ENCODE data around the gene B4GAT1. TPM values are rescaled to one million over a fixed set of nuclear protein-coding genes. Genes with fewer than 3 reads are reported as not detected.

The B4GAT1 gene
- total RNA-seq, 2 donors from 2014 or later, result 29.4 to 45.7 TPM

DNA sequence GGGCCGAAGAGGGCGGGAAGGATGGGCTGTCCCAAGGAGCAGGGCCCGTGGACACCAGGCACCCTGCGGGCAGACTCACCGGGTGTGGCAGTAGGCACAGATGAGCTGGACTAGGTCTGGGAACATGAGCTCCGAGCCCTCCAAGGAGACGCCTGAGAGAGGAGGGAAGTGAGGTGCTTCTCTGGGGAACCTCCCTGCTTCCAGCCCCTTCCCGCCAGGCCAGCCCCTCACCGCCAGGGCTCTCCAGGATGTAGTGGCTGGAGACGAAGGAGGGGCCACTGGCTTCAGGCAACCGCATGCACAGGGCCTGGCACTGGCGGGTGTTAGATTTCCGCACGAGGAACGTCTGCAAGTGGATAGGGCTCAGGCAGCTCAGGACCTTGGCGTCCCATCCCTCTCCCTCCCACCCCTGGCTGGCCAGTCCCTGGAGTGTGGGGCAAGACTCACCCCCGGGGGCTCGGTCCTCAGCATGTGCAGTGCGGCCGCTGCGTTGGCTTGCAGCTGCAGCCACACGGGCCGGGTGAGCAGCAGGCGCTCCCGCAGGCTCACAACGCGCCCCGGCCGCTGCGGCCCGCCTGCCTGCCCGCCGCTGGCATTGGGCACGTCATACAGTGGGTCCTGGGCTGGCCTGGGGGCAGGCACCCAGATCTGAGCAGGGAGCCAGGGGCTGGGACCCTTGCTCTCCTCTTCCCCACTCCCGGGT lies 11.7 kb downstream of the B4GAT1 start:
- H3K9me3 ChIP-seq (ENCODE audit: control insufficient read depth, low read length), result no peaks in the 10 kb centered on the region
- peaks cover 13% of the 10 kb centered on the region for H3K36me3 Mint-ChIP-seq (ENCODE audit: low read depth)
- 31 to 45% methylated on average over 25 to 35 of the region's 35 CpGs for WGBS, 2 experiments (ENCODE audit: insufficient coverage in 1 of 2, insufficient read length in 1 of 2)
- no peak overlapping the region for H3K27ac ChIP-seq (ENCODE audit: low read depth, low read length)
- peak overlapping the region; percentile 56 for H3K4me3 ChIP-seq (ENCODE audit: low read length)
- H3K4me1 Mint-ChIP-seq, result peaks cover 8% of the 10 kb centered on the region
- TF ChIP-seq, protein P1, sequence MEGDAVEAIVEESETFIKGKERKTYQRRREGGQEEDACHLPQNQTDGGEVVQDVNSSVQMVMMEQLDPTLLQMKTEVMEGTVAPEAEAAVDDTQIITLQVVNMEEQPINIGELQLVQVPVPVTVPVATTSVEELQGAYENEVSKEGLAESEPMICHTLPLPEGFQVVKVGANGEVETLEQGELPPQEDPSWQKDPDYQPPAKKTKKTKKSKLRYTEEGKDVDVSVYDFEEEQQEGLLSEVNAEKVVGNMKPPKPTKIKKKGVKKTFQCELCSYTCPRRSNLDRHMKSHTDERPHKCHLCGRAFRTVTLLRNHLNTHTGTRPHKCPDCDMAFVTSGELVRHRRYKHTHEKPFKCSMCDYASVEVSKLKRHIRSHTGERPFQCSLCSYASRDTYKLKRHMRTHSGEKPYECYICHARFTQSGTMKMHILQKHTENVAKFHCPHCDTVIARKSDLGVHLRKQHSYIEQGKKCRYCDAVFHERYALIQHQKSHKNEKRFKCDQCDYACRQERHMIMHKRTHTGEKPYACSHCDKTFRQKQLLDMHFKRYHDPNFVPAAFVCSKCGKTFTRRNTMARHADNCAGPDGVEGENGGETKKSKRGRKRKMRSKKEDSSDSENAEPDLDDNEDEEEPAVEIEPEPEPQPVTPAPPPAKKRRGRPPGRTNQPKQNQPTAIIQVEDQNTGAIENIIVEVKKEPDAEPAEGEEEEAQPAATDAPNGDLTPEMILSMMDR (conservative IDR thresholded peaks at IDR 0.05), result no peak
- peak; percentile 81 for DNase-seq
- H3K27me3 ChIP-seq (ENCODE audit: control insufficient read depth, insufficient read depth, low read length, poor library complexity, severe bottlenecking), result no peaks in the 10 kb centered on the region
- peaks cover 6% of the 10 kb centered on the region for H3K27me3 Mint-ChIP-seq (ENCODE audit: insufficient read depth)
- H3K9ac ChIP-seq (ENCODE audit: extremely low read depth, low read length, poor library complexity, severe bottlenecking), result no peak overlapping the region
- H3K4me1 ChIP-seq (ENCODE audit: control insufficient read depth, insufficient read depth, low read length), result peaks cover 13% of the 10 kb centered on the region
- peaks cover 18% of the 10 kb centered on the region for H3K36me3 ChIP-seq (ENCODE audit: control insufficient read depth, insufficient read depth, low read length)
- H3K9me3 Mint-ChIP-seq, result no peaks in the 10 kb centered on the region
- peak overlapping the region; percentile 63 for H3K4me3 Mint-ChIP-seq
- no peak overlapping the region for H3K27ac Mint-ChIP-seq

DNA sequence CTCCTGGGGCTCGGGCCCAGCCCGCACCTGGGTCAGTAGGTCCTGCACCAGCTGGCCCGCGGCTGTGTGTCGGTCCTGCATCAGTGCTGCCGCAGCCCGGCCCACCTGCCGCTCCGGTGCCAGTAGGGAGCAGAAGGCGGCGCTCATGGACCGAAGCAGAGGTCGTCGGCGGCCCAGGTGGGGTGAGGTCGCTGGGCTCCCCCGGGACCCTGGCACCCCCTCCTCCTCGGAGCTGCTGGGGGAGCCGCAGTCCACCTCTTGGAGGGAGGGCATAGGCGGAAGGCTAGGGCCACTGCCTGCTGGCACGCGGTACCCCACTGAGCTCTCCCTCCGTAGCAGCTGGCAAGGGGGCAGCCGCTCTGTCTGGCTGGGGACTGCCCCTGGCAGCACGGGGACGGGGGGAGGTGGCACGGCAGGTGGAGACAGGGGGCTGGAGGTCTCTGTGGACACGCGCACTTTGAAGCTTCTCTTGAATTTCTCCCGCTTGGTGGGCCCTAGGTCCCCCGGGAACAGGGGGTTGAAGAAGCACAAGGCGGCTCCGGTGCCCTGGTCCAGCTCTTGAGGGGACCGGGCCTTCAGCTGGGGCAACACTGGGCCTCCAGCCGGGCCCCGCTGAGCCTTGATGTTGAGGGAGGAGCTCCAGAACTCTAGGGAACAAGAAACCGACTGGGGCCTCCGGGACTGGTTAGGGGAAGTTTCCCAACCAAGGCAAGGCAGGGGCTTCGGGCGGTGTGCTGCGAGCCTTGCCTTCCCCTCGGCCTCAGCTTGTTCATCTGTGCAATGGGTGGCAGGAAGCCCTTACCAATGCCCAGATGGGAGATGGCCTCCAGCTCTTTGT lies 12.6 kb downstream of the B4GAT1 start:
- TF ChIP-seq, protein P1 (conservative IDR thresholded peaks at IDR 0.05), result no peak
- Histone ChIP-seq H3K27ac (ENCODE audit: low read depth, low read length) (no peak overlapping the region), H3K36me3 (ENCODE audit: control insufficient read depth, insufficient read depth, low read length) (peaks cover 10% of the 10 kb centered on the region), H3K4me3 (ENCODE audit: low read length) (no peak overlapping the region), H3K4me1 (ENCODE audit: control insufficient read depth, insufficient read depth, low read length) (peaks cover 13% of the 10 kb centered on the region), H3K9ac (ENCODE audit: extremely low read depth, low read length, poor library complexity, severe bottlenecking) (no peak overlapping the region), H3K9me3 (ENCODE audit: control insufficient read depth, low read length) (no peaks in the 10 kb centered on the region), H3K27me3 (ENCODE audit: control insufficient read depth, insufficient read depth, low read length, poor library complexity, severe bottlenecking) (no peaks in the 10 kb centered on the region)
- Mint-ChIP-seq H3K27me3 (ENCODE audit: insufficient read depth) (peaks cover 6% of the 10 kb centered on the region), H3K9me3 (no peaks in the 10 kb centered on the region), H3K27ac (no peak overlapping the region), H3K4me3 (peak overlapping the region; percentile 63), H3K4me1 (peaks cover 8% of the 10 kb centered on the region), H3K36me3 (ENCODE audit: low read depth) (peaks cover 13% of the 10 kb centered on the region)
- WGBS, 2 experiments (ENCODE audit: insufficient coverage in 1 of 2, insufficient read length in 1 of 2), result 89 to 90% methylated on average over 20 to 42 of the region's 42 CpGs
- DNase-seq, result no peak

DNA sequence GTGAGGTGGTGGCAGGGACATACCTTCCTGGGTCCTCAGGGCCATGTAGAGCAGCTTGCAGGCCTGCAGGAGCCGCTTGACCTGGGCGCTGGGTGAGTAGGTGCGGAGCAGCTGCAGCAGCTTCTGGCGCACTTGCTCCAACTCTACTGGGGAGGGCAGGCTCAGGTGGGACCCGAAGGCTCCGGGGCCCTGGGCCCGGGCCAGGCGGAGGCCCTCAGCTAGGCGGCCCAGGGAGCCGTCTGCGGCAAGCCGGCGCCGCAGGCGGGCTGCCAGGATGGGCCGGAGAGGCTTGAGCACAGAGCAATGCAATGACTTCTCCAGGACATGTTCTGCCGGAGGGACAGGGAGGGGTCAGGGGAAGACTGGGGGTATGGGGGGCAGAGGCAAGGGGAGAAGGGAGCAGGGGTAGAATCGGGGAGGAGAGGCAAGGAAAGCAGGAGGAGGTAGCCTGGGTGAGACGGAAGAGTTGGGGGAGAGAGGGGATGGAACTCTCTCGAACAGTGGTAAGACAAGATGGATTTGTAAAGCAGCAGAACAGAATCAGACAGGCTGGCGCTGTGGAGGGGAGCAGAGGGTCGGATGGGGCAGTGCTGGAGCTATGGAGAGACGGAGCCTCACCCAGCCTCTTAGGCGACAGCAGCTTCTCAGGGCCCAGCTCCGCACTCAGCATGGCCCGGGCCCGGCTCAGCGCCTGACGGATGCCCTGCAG lies 13.4 kb downstream of the B4GAT1 start:
- Mint-ChIP-seq H3K4me1 (peaks cover 8% of the 10 kb centered on the region), H3K4me3 (no peak overlapping the region), H3K36me3 (ENCODE audit: low read depth) (peaks cover 11% of the 10 kb centered on the region), H3K27me3 (ENCODE audit: insufficient read depth) (peaks cover 6% of the 10 kb centered on the region), H3K27ac (no peak overlapping the region), H3K9me3 (no peaks in the 10 kb centered on the region)
- Histone ChIP-seq H3K27ac (ENCODE audit: low read depth, low read length) (no peak overlapping the region), H3K9me3 (ENCODE audit: control insufficient read depth, low read length) (no peaks in the 10 kb centered on the region), H3K4me3 (ENCODE audit: low read length) (no peak overlapping the region), H3K9ac (ENCODE audit: extremely low read depth, low read length, poor library complexity, severe bottlenecking) (no peak overlapping the region), H3K4me1 (ENCODE audit: control insufficient read depth, insufficient read depth, low read length) (peaks cover 13% of the 10 kb centered on the region), H3K27me3 (ENCODE audit: control insufficient read depth, insufficient read depth, low read length, poor library complexity, severe bottlenecking) (no peaks in the 10 kb centered on the region), H3K36me3 (ENCODE audit: control insufficient read depth, insufficient read depth, low read length) (peaks cover 5% of the 10 kb centered on the region)
- TF ChIP-seq, protein P1 (conservative IDR thresholded peaks at IDR 0.05), result no peak
- no peak for DNase-seq
- WGBS, 2 experiments (ENCODE audit: insufficient coverage in 1 of 2, insufficient read length in 1 of 2), result 87 to 89% methylated on average over 25 to 29 of the region's 29 CpGs

All from endodermal cell (in vitro differentiated cells).